AG04449 (cell line): ENCODE results near the gene KCNB1.

Experiments
- CTCF ChIA-PET: fragments of 350-600 bp; formaldehyde crosslinking; extraction: SDS; loops from one replicate; lab custom pipeline; 2021; ENCODE audit warnings: antibody characterized with exemption; lab: Yijun Ruan, JAX
- POLR2A ChIA-PET: fragments of 400-600, 350-600 bp; formaldehyde crosslinking; extraction: SDS; loops from one replicate; lab custom pipeline; 2020; ENCODE audit warnings: antibody characterized with exemption, inconsistent platforms; lab: Yijun Ruan, JAX
- DNase-seq: peaks from one replicate; pipeline ENCODE4 v3.0.0-alpha.2; 2010; ENCODE audit warnings: low read depth, low spot score
- H3K4me3 ChIP-seq: 2 replicates; pipeline ENCODE4 v1.5.1; 2011; ENCODE audit warnings: low read depth, mild to moderate bottlenecking, control low read depth, low read length
- CTCF ChIP-seq: IDR thresholded peaks from one replicate; pipeline ENCODE4 v1.5.1; 2011; ENCODE audit warnings: mild to moderate bottlenecking, moderate library complexity, low read length, control low read depth, inconsistent platforms; ENCODE audit not compliant: insufficient read depth; ENCODE audit errors: missing control alignments

Gene KCNB1

GRCh38 chr20:49375170-49375569, 107.3 kb downstream of the KCNB1 start:
- H3K4me3 ChIP-seq = no peak overlapping the region
- TF ChIP-seq CTCF = no peak
- POLR2A ChIA-PET = no interaction called here
- no peak for DNase-seq
- CTCF ChIA-PET = interaction anchor here (4.2 kb wide), 1 partner anchor 9 kb away, joined by 36 read pairs; no protein-coding TSS in a partner anchor

- H3K4me3 ChIP-seq = no peak overlapping the region
- TF ChIP-seq CTCF = no peak
- POLR2A ChIA-PET = no interaction called here
- no peak for DNase-seq
- CTCF ChIA-PET = interaction anchor here (4.2 kb wide), 1 partner anchor 12 kb away, joined by 36 read pairs; no protein-coding TSS in a partner anchor
Observed at GRCh38 chr20:49372095-49372734, 110.3 kb downstream of the KCNB1 start.

GRCh38 chr20:49368596-49368995, 113.9 kb downstream of the KCNB1 start:
- TF ChIP-seq CTCF = no peak
- no peak overlapping the region for H3K4me3 ChIP-seq
- ChIA-PET CTCF (interaction anchor here (1.0 to 2.0 kb wide), 4 partner anchors 11 to 33 kb away, joined by 3 to 6 read pairs (median 6); no protein-coding TSS in a partner anchor), POLR2A (no interaction called here)
- DNase-seq = no peak

- ChIA-PET CTCF (interaction anchor here (0.7 to 2.0 kb wide), 3 partner anchors 17 to 24 kb away, joined by 3 to 6 read pairs (median 6); no protein-coding TSS in a partner anchor), POLR2A (no interaction called here)
- no peak for DNase-seq
- TF ChIP-seq CTCF = no peak
- no peak overlapping the region for H3K4me3 ChIP-seq
Observed at GRCh38 chr20:49367113-49367512, 115.4 kb downstream of the KCNB1 start.

GRCh38 chr20:49366687-49367086, 115.8 kb downstream of the KCNB1 start:
- POLR2A ChIA-PET = interaction anchor here (0.5 kb wide), 1 partner anchor 114 kb away, joined by 3 read pairs; no protein-coding TSS in a partner anchor
- DNase-seq = no peak
- H3K4me3 ChIP-seq = no peak overlapping the region
- TF ChIP-seq CTCF = no peak
- CTCF ChIA-PET = interaction anchor here (1.1 to 2.0 kb wide), 3 partner anchors 23 to 118 kb away, joined by 3 to 6 read pairs (median 3); no protein-coding TSS in a partner anchor

GRCh38 chr20:49361862-49362660, 120.4 kb downstream of the KCNB1 start:
- TF ChIP-seq CTCF = no peak
- POLR2A ChIA-PET = no interaction called here
- CTCF ChIA-PET = no interaction called here
- no peak for DNase-seq
- H3K4me3 ChIP-seq = no peak overlapping the region
